PC-3 (cell line): ENCODE measurements around the gene MESP2. TPM values are rescaled to one million over a fixed set of nuclear protein-coding genes. Genes with fewer than 3 reads are reported as not detected.

Experiments
- ATAC-seq: fragments of 200-7000 bp; cut with Tn5 transposase; 2 replicates; pipeline ENCODE4 v1.9.1; 2020; ENCODE audit warnings: mild to moderate bottlenecking, moderate library complexity
- BruUV-seq: library from RNA; stranded (reverse); fragments of 400-500 nt; replicated peaks from 2 replicates; lab custom pipeline; 2021; lab: Mats Ljungman, UMichigan
- CTCF ChIA-PET: fragments of 300-600 bp; sonication (Branson Sonifier 250); formaldehyde crosslinking; loops from one replicate; lab custom pipeline; 2022; ENCODE audit warnings: antibody characterized with exemption; lab: Charles Lee
- POLR2A ChIA-PET: fragments of 300-600 bp; sonication (Branson Sonifier 250); formaldehyde crosslinking; loops from one replicate; lab custom pipeline; 2022; ENCODE audit warnings: antibody characterized with exemption; ENCODE audit not compliant: unreplicated experiment; lab: Charles Lee
- DNase-seq: peaks from one replicate; pipeline ENCODE4 v3.0.0-alpha.2; 2015
- H2AFZ ChIP-seq: fragments of 300-600 bp; sonication (generic); 2 replicates; pipeline ENCODE4 v1.6.0; 2016; ENCODE audit warnings: antibody characterized with exemption, low read length
- H3F3A ChIP-seq: fragments of 300-600 bp; sonication (generic); one replicate; pipeline ENCODE4 v1.6.0; 2017; ENCODE audit warnings: antibody characterized with exemption, low read length, control low read depth, mild to moderate bottlenecking; ENCODE audit not compliant: unreplicated experiment
- H3K27ac ChIP-seq: fragments of 300-600 bp; sonication (generic); 2 replicates; pipeline ENCODE4 v1.5.1; 2016; ENCODE audit warnings: mild to moderate bottlenecking, low read length
- H3K27me3 ChIP-seq: fragments of 300-600 bp; sonication (generic); 2 replicates; pipeline ENCODE4 v1.6.1; 2016; ENCODE audit warnings: low read length, mixed read lengths
- H3K36me3 ChIP-seq: fragments of 300-600 bp; sonication (generic); 2 replicates; pipeline ENCODE4 v1.6.1; 2016; ENCODE audit warnings: low read depth, mixed run types, low read length, mixed read lengths
- H3K4me1 ChIP-seq: fragments of 300-600 bp; sonication (generic); 2 replicates; pipeline ENCODE4 v1.5.1; 2016; ENCODE audit warnings: low read length; ENCODE audit not compliant: insufficient read depth
- H3K4me2 ChIP-seq: fragments of 300-600 bp; sonication (generic); 2 replicates; pipeline ENCODE4 v1.6.0; 2016; ENCODE audit warnings: low read length
- H3K4me3 ChIP-seq: fragments of 300-600 bp; sonication (generic); 2 replicates; pipeline ENCODE4 v1.5.1; 2016; ENCODE audit warnings: mild to moderate bottlenecking, low read length, mixed read lengths
- H3K79me2 ChIP-seq: fragments of 300-600 bp; sonication (generic); 2 replicates; pipeline ENCODE4 v1.6.1; 2017; ENCODE audit warnings: low read length, mixed read lengths
- H3K9ac ChIP-seq: fragments of 300-600 bp; sonication (generic); 2 replicates; pipeline ENCODE4 v1.6.0; 2016; ENCODE audit warnings: mild to moderate bottlenecking, low read length
- H3K9me2 ChIP-seq: fragments of 300-600 bp; sonication (generic); replicated peaks from 2 replicates; pipeline ENCODE4 v1.6.1; 2016; ENCODE audit warnings: mixed run types, low read length, mixed read lengths
- H3K9me3 ChIP-seq: fragments of 300-600 bp; sonication (generic); 2 replicates; pipeline ENCODE4 v1.6.1; 2016; ENCODE audit warnings: low read length, mixed read lengths
- H4K20me1 ChIP-seq: fragments of 300-600 bp; sonication (generic); 2 replicates; pipeline ENCODE4 v1.6.1; 2016; ENCODE audit warnings: low read length, mixed read lengths
- CTCF ChIP-seq: fragments of 300-600 bp; sonication (generic); conservative IDR thresholded peaks from 2 replicates; pipeline ENCODE4 v1.5.1; 2017; ENCODE audit warnings: antibody characterized with exemption, low read depth, mild to moderate bottlenecking, low read length
- EZH2 ChIP-seq: fragments of 300-600 bp; sonication (generic); IDR thresholded peaks from one replicate; pipeline ENCODE4 v1.6.1; 2017; ENCODE audit warnings: antibody characterized with exemption, mild to moderate bottlenecking, low read length; ENCODE audit not compliant: unreplicated experiment
- EZH2phosphoT487 ChIP-seq: fragments of 300-600 bp; sonication (generic); IDR thresholded peaks from 2 replicates; pipeline ENCODE4 v1.6.1; 2018; ENCODE audit warnings: mild to moderate bottlenecking, antibody characterized with exemption, low read length, borderline replicate concordance
- intact Hi-C: fragments of 100-400 bp; cut with micrococcal nuclease; formaldehyde crosslinking; loops from 2 replicates; pipeline ENCODE4 v1.9.0; 2023
- total RNA-seq: library from RNA; depleted of rRNA; stranded (reverse); fragments of >200 nt; gene quantifications from 2 replicates; pipeline ENCODE4 v1.2.3, GENCODE V29; 2014

The MESP2 gene
- total RNA-seq, 1 experiment from 2014 or later: 1.1 TPM

GRCh38 chr15:89759835-89760234, 16.3 kb upstream of the MESP2 start:
- Histone ChIP-seq H3K27me3 (no peaks in the 10 kb centered on the region), H3K9ac (no peak overlapping the region), H3K9me3 (no peaks in the 10 kb centered on the region), H3K4me3 (no peak overlapping the region), H2AFZ (no peak overlapping the region), H3K9me2 (no peaks in the 10 kb centered on the region), H3K36me3 (no peaks in the 10 kb centered on the region), H3K4me2 (no peak overlapping the region), H3F3A (no peaks in the 10 kb centered on the region), H4K20me1 (no peaks in the 10 kb centered on the region), H3K4me1 (peaks cover 42% of the 10 kb centered on the region), H3K79me2 (no peaks in the 10 kb centered on the region), H3K27ac (peak overlapping the region; percentile 98)
- ChIA-PET POLR2A (no interaction called here), CTCF (interaction anchor here (1.6 to 2.3 kb wide), 2 partner anchors 8 to 115 kb away, joined by 5 to 34 read pairs; no protein-coding TSS in a partner anchor)
- BruUV-seq: no TSS peak
- TF ChIP-seq EZH2 (no peak), CTCF (no peak), EZH2phosphoT487 (no peak)
- ATAC-seq: no peak
- intact Hi-C loops: loop anchor here (1.0 kb wide), 1 partner anchor 115 kb away; no protein-coding TSS in a partner anchor
- no peak for DNase-seq

GRCh38 chr15:89760303-89761008, 15.7 kb upstream of the MESP2 start:
- H3K27ac ChIP-seq: peak overlapping the region; percentile 98
- H3K9me2 ChIP-seq: no peaks in the 10 kb centered on the region
- TF ChIP-seq EZH2phosphoT487: no peak
- TF ChIP-seq CTCF: peak; percentile 94
- no peak overlapping the region for H3K4me3 ChIP-seq
- POLR2A ChIA-PET: interaction anchor here (0.6 to 0.7 kb wide), 2 partner anchors 115 to 117 kb away, joined by 3 to 11 read pairs; no protein-coding TSS in a partner anchor
- H3K4me2 ChIP-seq: peak overlapping the region; percentile 14
- no peaks in the 10 kb centered on the region for H3F3A ChIP-seq
- peak overlapping the region; percentile 86 for H3K9ac ChIP-seq
- H3K79me2 ChIP-seq: no peaks in the 10 kb centered on the region
- CTCF ChIA-PET: interaction anchor here (0.6 to 2.3 kb wide), 11 partner anchors 9 to 128 kb away, joined by 3 to 34 read pairs (median 6); no protein-coding TSS in a partner anchor
- intact Hi-C loops: loop anchor here (1.0 kb wide), 2 partner anchors 115 to 128 kb away; no protein-coding TSS in a partner anchor
- peak overlapping the region; percentile 55 for H2AFZ ChIP-seq
- H3K4me1 ChIP-seq: peaks cover 35% of the 10 kb centered on the region
- H3K9me3 ChIP-seq: no peaks in the 10 kb centered on the region
- H3K36me3 ChIP-seq: no peaks in the 10 kb centered on the region
- H3K27me3 ChIP-seq: no peaks in the 10 kb centered on the region
- no peaks in the 10 kb centered on the region for H4K20me1 ChIP-seq
- ATAC-seq (peak; percentile 74), DNase-seq (peak; percentile 93)
- BruUV-seq: no TSS peak
